ENCODE results near the gene CRADD. TPM values are rescaled to one million over a fixed set of nuclear protein-coding genes. Genes with fewer than 3 reads are reported as not detected.
A peak's percentile ranks its signal among the peaks of the same experiment; 100 is the strongest.

The CRADD gene
- total RNA-seq, 1 donor from 2014 or later, result 9.1 TPM

DNA sequence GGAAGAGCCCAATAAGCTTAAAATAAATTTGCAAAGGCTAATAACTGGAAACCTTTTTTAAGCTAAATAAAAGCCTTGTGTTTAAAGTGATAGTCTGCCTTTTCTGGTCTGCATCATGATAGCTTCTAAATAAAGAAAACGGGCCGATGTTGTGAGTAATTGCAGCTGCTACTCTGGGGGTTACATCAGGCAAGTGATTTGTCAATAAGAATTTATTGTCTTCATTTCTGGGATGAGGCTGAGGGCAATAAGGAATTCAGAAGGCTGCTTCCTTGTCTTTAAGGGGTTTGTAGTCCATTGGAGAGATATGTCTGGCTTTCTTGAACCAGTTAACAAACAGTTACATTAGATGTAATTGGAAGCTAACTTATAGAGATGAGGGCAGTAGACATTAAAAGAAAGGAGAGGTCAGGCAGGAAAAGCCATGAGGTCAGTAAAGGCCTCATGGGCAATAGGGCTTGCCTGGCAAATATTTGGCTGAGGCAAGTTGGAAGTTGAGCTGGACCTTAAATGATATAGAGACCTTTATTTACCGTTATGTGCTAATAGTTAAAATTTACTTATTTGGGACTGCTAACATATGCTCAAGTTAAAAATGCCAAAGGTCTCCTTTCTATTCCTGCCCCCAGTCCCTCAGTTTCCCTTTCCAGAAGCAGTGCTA, 85.0 kb downstream of the CRADD start:
- Mint-ChIP-seq H3K36me3 (ENCODE audit: low read depth) (no peaks in the 10 kb centered on the region), H3K9me3 (ENCODE audit: low read depth) (no peaks in the 10 kb centered on the region), H3K4me1 (ENCODE audit: low read depth) (peaks cover 19% of the 10 kb centered on the region), H3K4me3 (ENCODE audit: unreplicated experiment) (no peak overlapping the region), H3K27ac (ENCODE audit: unreplicated experiment) (no peak overlapping the region), H3K27me3 (ENCODE audit: low read depth) (no peaks in the 10 kb centered on the region)
- no peak for DNase-seq (ENCODE audit: low spot score)
- TF ChIP-seq CTCF (IDR thresholded peaks at IDR 0.05), result no peak

DNA sequence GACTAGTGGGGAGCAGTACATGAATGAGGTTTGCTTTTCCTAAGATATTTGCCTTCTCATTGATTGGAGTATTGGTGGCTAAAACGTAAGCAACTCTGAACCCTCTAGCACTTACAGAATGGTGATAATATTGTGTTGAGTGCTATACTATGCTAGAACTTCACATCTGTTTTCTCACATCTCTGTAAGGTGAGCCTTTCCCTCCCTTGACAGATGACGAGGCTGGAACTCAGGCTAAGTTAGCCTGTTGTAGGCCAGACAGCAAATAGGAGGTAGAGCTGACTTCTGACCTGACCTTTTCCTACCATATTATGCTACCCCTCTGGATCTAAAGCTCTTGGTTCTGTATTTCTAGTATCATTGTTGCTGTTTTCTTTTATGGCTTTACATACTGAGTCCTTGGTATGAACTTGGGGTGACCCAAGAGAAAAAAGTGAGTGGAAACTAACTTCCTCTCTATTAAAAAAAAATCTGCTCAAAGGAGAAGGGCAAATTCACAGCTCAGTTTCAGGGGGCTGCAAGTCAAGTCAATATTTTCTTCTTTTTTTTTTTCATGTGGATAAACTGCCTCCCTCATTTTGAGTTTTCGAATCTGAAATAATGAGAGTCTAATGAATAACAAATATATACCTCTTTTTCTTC, 85.9 kb downstream of the CRADD start:
- Mint-ChIP-seq H3K27ac (ENCODE audit: unreplicated experiment) (no peak overlapping the region), H3K4me3 (ENCODE audit: unreplicated experiment) (no peak overlapping the region)

DNA sequence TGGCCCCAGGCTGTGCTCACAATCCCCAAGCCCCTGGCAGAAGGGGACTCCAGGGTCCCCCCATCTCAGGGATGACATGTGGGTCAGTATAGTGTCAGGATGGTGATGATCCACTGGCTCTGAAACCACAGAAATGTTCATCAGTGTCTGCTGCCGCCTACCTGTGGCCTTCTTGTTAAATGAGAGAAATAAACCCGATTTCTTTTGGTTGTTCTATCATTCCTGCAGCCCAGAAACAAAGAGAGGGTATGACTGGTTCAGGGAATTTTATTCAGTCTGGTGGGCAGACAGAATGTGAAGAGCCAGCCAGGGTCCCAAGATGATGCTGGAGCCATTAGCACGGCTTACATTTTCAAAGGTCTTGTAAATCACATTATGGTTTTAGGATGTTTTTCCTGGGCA, 86.6 kb downstream of the CRADD start:
- DNase-seq (ENCODE audit: low spot score), result no peak
- Mint-ChIP-seq H3K9me3 (ENCODE audit: low read depth) (no peaks in the 10 kb centered on the region), H3K27me3 (ENCODE audit: low read depth) (no peaks in the 10 kb centered on the region), H3K4me1 (ENCODE audit: low read depth) (peaks cover 22% of the 10 kb centered on the region), H3K36me3 (ENCODE audit: low read depth) (no peaks in the 10 kb centered on the region), H3K27ac (ENCODE audit: unreplicated experiment) (no peak overlapping the region), H3K4me3 (ENCODE audit: unreplicated experiment) (no peak overlapping the region)
- TF ChIP-seq CTCF (IDR thresholded peaks at IDR 0.05), result no peak

More for the DNA sequence above, 85.9 kb downstream of the CRADD start:
- peaks cover 22% of the 10 kb centered on the region for H3K4me1 Mint-ChIP-seq (ENCODE audit: low read depth)
- no peaks in the 10 kb centered on the region for H3K27me3 Mint-ChIP-seq (ENCODE audit: low read depth)
- H3K36me3 Mint-ChIP-seq (ENCODE audit: low read depth), result no peaks in the 10 kb centered on the region
- DNase-seq (ENCODE audit: low spot score), result no peak
- no peak for TF ChIP-seq CTCF (IDR thresholded peaks at IDR 0.05)
- no peaks in the 10 kb centered on the region for H3K9me3 Mint-ChIP-seq (ENCODE audit: low read depth)

DNA sequence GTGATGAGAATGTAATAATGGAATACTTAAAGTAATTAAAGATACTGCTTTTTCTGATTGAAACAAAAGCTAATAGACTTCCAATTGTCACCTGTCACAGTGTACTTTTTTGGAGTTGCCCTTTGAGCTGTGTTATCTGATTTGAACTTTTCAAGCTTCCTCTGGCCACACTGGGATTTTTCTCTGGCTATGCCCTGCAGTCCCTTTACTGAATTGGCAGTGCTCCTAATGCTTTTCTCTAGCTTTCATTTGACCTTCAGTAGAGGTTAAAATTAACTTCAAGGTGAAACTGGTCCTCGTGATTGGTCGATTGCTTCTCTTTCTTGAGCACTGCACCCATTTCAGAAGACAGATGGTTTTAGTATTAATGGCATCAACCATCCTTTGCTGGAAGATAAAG, 89.2 kb downstream of the CRADD start:
- TF ChIP-seq CTCF (IDR thresholded peaks at IDR 0.05), result no peak
- H3K36me3 Mint-ChIP-seq (ENCODE audit: low read depth), result no peaks in the 10 kb centered on the region
- peaks cover 13% of the 10 kb centered on the region for H3K4me1 Mint-ChIP-seq (ENCODE audit: low read depth)
- no peak overlapping the region for H3K4me3 Mint-ChIP-seq (ENCODE audit: unreplicated experiment)
- DNase-seq (ENCODE audit: low spot score), result no peak
- no peak overlapping the region for H3K27ac Mint-ChIP-seq (ENCODE audit: unreplicated experiment)
- no peaks in the 10 kb centered on the region for H3K27me3 Mint-ChIP-seq (ENCODE audit: low read depth)
- no peaks in the 10 kb centered on the region for H3K9me3 Mint-ChIP-seq (ENCODE audit: low read depth)

DNA sequence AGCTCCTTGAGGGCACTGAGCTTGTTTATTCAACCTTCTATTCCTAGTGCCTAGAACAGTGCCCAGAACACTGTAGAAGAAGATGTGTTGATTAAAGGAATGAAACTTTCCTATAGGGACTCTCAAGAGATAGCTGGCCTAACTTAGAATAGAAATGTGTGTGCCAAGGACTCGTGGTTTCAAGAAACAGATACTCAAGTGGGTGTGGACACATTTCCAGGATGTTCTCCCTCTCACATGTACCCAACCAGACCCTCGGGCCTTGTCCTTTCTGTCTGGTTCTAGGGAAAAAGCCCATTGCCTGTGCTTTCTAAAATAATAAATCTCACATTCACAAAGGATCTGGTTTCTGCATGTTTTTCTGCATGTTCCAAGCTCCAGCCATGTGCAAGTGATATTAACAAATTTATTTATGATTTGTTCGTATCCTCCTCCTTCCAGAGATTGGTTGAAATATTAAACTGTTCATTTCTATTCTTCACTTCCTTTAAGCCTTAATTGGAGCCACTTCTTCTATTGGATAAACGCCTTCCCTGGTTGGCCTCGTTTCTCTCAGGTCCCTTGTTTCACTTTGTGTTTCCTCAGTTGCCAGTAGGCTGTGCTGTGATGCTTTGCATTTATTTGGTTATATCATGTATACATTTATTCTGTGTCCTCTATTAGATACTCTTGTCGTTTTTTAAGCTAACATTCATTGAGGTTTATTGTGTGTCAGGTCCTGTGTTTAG, 89.8 kb downstream of the CRADD start:
- H3K4me1 Mint-ChIP-seq (ENCODE audit: low read depth), result peaks cover 10% of the 10 kb centered on the region
- H3K9me3 Mint-ChIP-seq (ENCODE audit: low read depth), result no peaks in the 10 kb centered on the region
- H3K36me3 Mint-ChIP-seq (ENCODE audit: low read depth), result no peaks in the 10 kb centered on the region
- no peak overlapping the region for H3K4me3 Mint-ChIP-seq (ENCODE audit: unreplicated experiment)
- DNase-seq (ENCODE audit: low spot score), result no peak
- H3K27me3 Mint-ChIP-seq (ENCODE audit: low read depth), result no peaks in the 10 kb centered on the region
- H3K27ac Mint-ChIP-seq (ENCODE audit: unreplicated experiment), result no peak overlapping the region
- TF ChIP-seq CTCF (IDR thresholded peaks at IDR 0.05), result peak; percentile 90

All from chondrocyte (in vitro differentiated cells).